EL (cell line): ENCODE results near the gene AMH.

Source experiments
- DNase-seq: peaks from one replicate; pipeline ENCODE4 v3.0.0-alpha.2; 2016

AMH gene

GRCh38 chr19:2221918-2222317, 27.2 kb upstream of the AMH start:
- DNase-seq = no peak

GRCh38 chr19:2223391-2223790, 25.7 kb upstream of the AMH start:
- no peak for DNase-seq

GRCh38 chr19:2223959-2224358, 25.2 kb upstream of the AMH start:
- no peak for DNase-seq

- no peak for DNase-seq
These were observed 24.3 kb upstream of the AMH start for GRCh38 chr19:2224754-2225349.

GRCh38 chr19:2225415-2226050, 23.6 kb upstream of the AMH start:
- no peak for DNase-seq

GRCh38 chr19:2226051-2226839, 22.9 kb upstream of the AMH start:
- no peak for DNase-seq

- DNase-seq = no peak
These were observed 22.2 kb upstream of the AMH start for GRCh38 chr19:2226840-2227360.

- no peak for DNase-seq
These were observed 21.5 kb upstream of the AMH start for GRCh38 chr19:2227415-2228156.

- no peak for DNase-seq
These were observed 20.7 kb upstream of the AMH start for GRCh38 chr19:2228157-2229030.

GRCh38 chr19:2229103-2230032, 19.8 kb upstream of the AMH start:
- no peak for DNase-seq

GRCh38 chr19:2230033-2230531, 19.0 kb upstream of the AMH start:
- no peak for DNase-seq

- no peak for DNase-seq
These were observed 18.2 kb upstream of the AMH start for GRCh38 chr19:2230807-2231533.

- no peak for DNase-seq
These were observed 17.4 kb upstream of the AMH start for GRCh38 chr19:2231621-2232221.

GRCh38 chr19:2232286-2233151, 16.6 kb upstream of the AMH start:
- no peak for DNase-seq

GRCh38 chr19:2233601-2234280, 15.4 kb upstream of the AMH start:
- DNase-seq = no peak

- DNase-seq = no peak
These were observed 14.1 kb upstream of the AMH start for GRCh38 chr19:2234996-2235380.

GRCh38 chr19:2235381-2236063, 13.6 kb upstream of the AMH start:
- DNase-seq = peak; percentile 25

GRCh38 chr19:2236064-2236313, 13.1 kb upstream of the AMH start:
- no peak for DNase-seq
